GM23338 (cell line): ENCODE measurements around the gene ANKRD50. TPM values are rescaled to one million over a fixed set of nuclear protein-coding genes. Genes with fewer than 3 reads are reported as not detected.

Experiments
- ATAC-seq: fragments of 200-7000 bp; cut with Tn5 transposase; 3 replicates; pipeline ENCODE4 v1.9.1; 2020
- DNase-seq: peaks from one replicate; pipeline ENCODE4 v3.0.0-alpha.2; 2015; ENCODE audit warnings: low spot score
- H2AFZ ChIP-seq: fragments of 200-600 bp; sonication (generic); 2 replicates; pipeline ENCODE4 v1.8.0; 2016; ENCODE audit warnings: antibody characterized with exemption, mild to moderate bottlenecking, moderate library complexity
- H3F3A ChIP-seq: fragments of 200-600 bp; sonication (generic); replicated peaks from 2 replicates; pipeline ENCODE4 v1.8.0; 2017; ENCODE audit warnings: antibody characterized with exemption, mixed run types, low read depth
- H3K27ac ChIP-seq: fragments of 200-600 bp; sonication (generic); 2 replicates; pipeline ENCODE4 v1.6.1; 2016; ENCODE audit warnings: low read depth
- H3K27me3 ChIP-seq: fragments of 200-600 bp; sonication (generic); 2 replicates; pipeline ENCODE4 v1.8.0; 2016; ENCODE audit warnings: mild to moderate bottlenecking, mixed run types, moderate library complexity; ENCODE audit not compliant: insufficient read depth
- H3K36me3 ChIP-seq: fragments of 200-600 bp; sonication (generic); 2 replicates; pipeline ENCODE4 v1.8.0; 2016; ENCODE audit warnings: mild to moderate bottlenecking; ENCODE audit not compliant: insufficient read depth
- H3K4me1 ChIP-seq: fragments of 200-600 bp; sonication (generic); 2 replicates; pipeline ENCODE4 v1.8.0; 2016; ENCODE audit warnings: mild to moderate bottlenecking, moderate library complexity; ENCODE audit not compliant: insufficient read depth
- H3K4me2 ChIP-seq: fragments of 200-600 bp; sonication (generic); 2 replicates; pipeline ENCODE4 v1.7.1; 2017; ENCODE audit warnings: mixed run types
- H3K4me3 ChIP-seq: fragments of 200-600 bp; sonication (generic); 2 replicates; pipeline ENCODE4 v1.6.1; 2016; ENCODE audit warnings: mixed run types
- H3K79me2 ChIP-seq: fragments of 200-600 bp; sonication (generic); replicated peaks from 2 replicates; pipeline ENCODE4 v1.8.0; 2017; ENCODE audit warnings: mild to moderate bottlenecking; ENCODE audit not compliant: insufficient read depth
- H3K9me2 ChIP-seq: fragments of 200-600 bp; sonication (generic); 2 replicates; pipeline ENCODE4 v1.8.0; 2017; ENCODE audit not compliant: insufficient read depth
- H4K20me1 ChIP-seq: fragments of 200-600 bp; sonication (generic); replicated peaks from 2 replicates; pipeline ENCODE4 v1.8.0; 2017; ENCODE audit warnings: mild to moderate bottlenecking; ENCODE audit not compliant: insufficient read depth
- H3K27ac Mint-ChIP-seq: 2 replicates; pipeline ENCODE4 v1.8.0; 2020; ENCODE audit warnings: inconsistent platforms, mild to moderate bottlenecking, moderate library complexity, mixed read lengths
- H3K27me3 Mint-ChIP-seq: 3 replicates; pipeline ENCODE4 v1.8.0; 2022; ENCODE audit warnings: low read depth, mild to moderate bottlenecking, moderate library complexity, mixed read lengths, inconsistent platforms; ENCODE audit not compliant: insufficient read depth, poor library complexity
- H3K36me3 Mint-ChIP-seq: 3 replicates; pipeline ENCODE4 v1.8.0; 2021; ENCODE audit warnings: low read depth, mild to moderate bottlenecking, inconsistent platforms, moderate library complexity, mixed read lengths
- H3K4me1 Mint-ChIP-seq: 3 replicates; pipeline ENCODE4 v1.8.0; 2020; ENCODE audit warnings: mild to moderate bottlenecking, inconsistent platforms, mixed read lengths
- H3K4me3 Mint-ChIP-seq: 3 replicates; pipeline ENCODE4 v1.8.0; 2021; ENCODE audit warnings: moderate library complexity, mild to moderate bottlenecking, inconsistent platforms, mixed read lengths
- H3K9me3 Mint-ChIP-seq: 3 replicates; pipeline ENCODE4 v1.8.0; 2020; ENCODE audit warnings: moderate library complexity, mild to moderate bottlenecking, inconsistent platforms, mixed read lengths
- CREB1 ChIP-seq: fragments of 250-450 bp; sonication (Bioruptor Pico); IDR thresholded peaks from 2 replicates; pipeline ENCODE4 v1.5.0; 2020; ENCODE audit warnings: low read depth, mild to moderate bottlenecking, moderate library complexity
- EZH2 ChIP-seq: fragments of 200-600 bp; sonication (generic); IDR thresholded peaks from one replicate; pipeline ENCODE4 v1.8.0; 2017; ENCODE audit warnings: antibody characterized with exemption, mild to moderate bottlenecking, low read depth; ENCODE audit not compliant: unreplicated experiment
- EZH2phosphoT487 ChIP-seq: fragments of 200-600 bp; sonication (generic); IDR thresholded peaks from one replicate; pipeline ENCODE4 v1.8.1; 2018; ENCODE audit warnings: antibody characterized with exemption; ENCODE audit not compliant: unreplicated experiment
- JUNB ChIP-seq: IDR thresholded peaks from one replicate; pipeline ENCODE4 v1.6.1; 2016; ENCODE audit warnings: antibody characterized with exemption; ENCODE audit not compliant: unreplicated experiment
- NANOG ChIP-seq: IDR thresholded peaks from 2 replicates; pipeline ENCODE4 v1.6.1; 2016; ENCODE audit warnings: antibody characterized with exemption, borderline replicate concordance
- POLR2AphosphoS5 ChIP-seq: IDR thresholded peaks from 2 replicates; pipeline ENCODE4 v1.6.1; 2016; ENCODE audit warnings: antibody characterized with exemption, low read depth
- STAT1 ChIP-seq: IDR thresholded peaks from one replicate; pipeline ENCODE4 v1.6.1; 2016; ENCODE audit warnings: antibody characterized with exemption; ENCODE audit not compliant: unreplicated experiment
- ZNF114 ChIP-seq: fragments of 250-450 bp; sonication (Bioruptor Pico); IDR thresholded peaks from 2 replicates; pipeline ENCODE4 v1.5.0; 2020; ENCODE audit warnings: mild to moderate bottlenecking, moderate library complexity
- ZNF331 ChIP-seq: fragments of 250-450 bp; sonication (Bioruptor Pico); IDR thresholded peaks from 2 replicates; pipeline ENCODE4 v1.5.0; 2020; ENCODE audit warnings: low read depth, mild to moderate bottlenecking, moderate library complexity
- polyA plus RNA-seq: library from polyadenylated mRNA; unstranded; fragments of >200 nt; fragmentation: Nextera tagmentation; extraction: Ambion mirVana; gene quantifications from 2 replicates; pipeline ENCODE4 v1.2.1, GENCODE V29; 2016
- total RNA-seq: library from RNA; depleted of rRNA; stranded (reverse); fragments of >200 nt; shearing (Covaris generic); gene quantifications from 2 replicates; pipeline ENCODE4 v1.2.3, GENCODE V29; 2014
- TF ChIP-seq, protein P1 (sequence below): IDR thresholded peaks from one replicate; pipeline ENCODE4 v1.6.1; 2018; ENCODE audit warnings: antibody characterized with exemption; ENCODE audit not compliant: unreplicated experiment
- TF ChIP-seq, protein P2 (sequence below), 2 experiments: fragments of 200-600 bp in 1 of 2; sonication (generic) in 1 of 2; conservative IDR thresholded peaks; 2 replicates each; pipeline versions ENCODE4 v1.5.1 to v1.6.1; 2016 to 2017; ENCODE audit warnings: antibody characterized with exemption in 2 of 2, low read depth in 2 of 2, mild to moderate bottlenecking in 2 of 2, moderate library complexity in 1 of 2
- TF ChIP-seq, protein P3 (sequence below): fragments of 250-450 bp; sonication (Bioruptor Pico); IDR thresholded peaks from 2 replicates; pipeline ENCODE4 v1.5.0; 2020; ENCODE audit warnings: mild to moderate bottlenecking, moderate library complexity
- TF ChIP-seq, protein P4 (sequence below): IDR thresholded peaks from 2 replicates; pipeline ENCODE4 v1.6.1; 2016; ENCODE audit warnings: antibody characterized with exemption

ANKRD50 gene
- total and polyA plus RNA-seq, 2 experiments from 2014 or later, result 5.9 to 27.6 TPM

DNA sequence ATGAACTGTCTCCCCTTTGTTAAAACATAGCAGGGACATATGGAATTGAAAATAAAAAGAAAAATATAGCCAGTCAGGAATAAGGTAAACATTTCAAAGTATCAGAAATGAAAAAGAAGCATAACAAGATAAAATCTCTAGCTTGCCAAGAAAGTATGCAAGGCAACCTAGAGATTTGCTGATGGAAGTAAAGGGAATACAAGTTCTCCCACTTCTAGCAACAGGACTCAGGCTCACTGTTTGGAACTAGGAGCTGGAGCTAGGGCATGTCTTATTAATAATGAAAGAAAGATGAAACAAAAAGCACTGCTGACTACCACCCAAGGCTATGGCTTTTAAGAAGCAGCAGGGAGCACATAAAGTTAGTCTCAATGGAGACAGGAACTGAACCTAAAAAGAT is 18.2 kb downstream of the ANKRD50 start:
- peaks cover 24% of the 10 kb centered on the region for H3K4me1 Mint-ChIP-seq

More for the DNA sequence above, 18.2 kb downstream of the ANKRD50 start:
- no peak overlapping the region for H2AFZ ChIP-seq
- Mint-ChIP-seq H3K27ac (peak overlapping the region; percentile 35; the same call in 1 of the 2 replicates), H3K4me3 (no peak overlapping the region), H3K36me3 (peaks cover 59% of the 10 kb centered on the region), H3K9me3 (peaks cover 18% of the 10 kb centered on the region), H3K27me3 (no peaks in the 10 kb centered on the region)
- 0 out of 2 replicates have a peak, but pooled peaks cover 5% of the 10 kb centered on the region for H3K36me3 ChIP-seq
- H3K9me2 ChIP-seq, result no peaks in the 10 kb centered on the region
- H3K4me1 ChIP-seq, result peaks cover 17% of the 10 kb centered on the region; the same call in 1 of the 2 replicates
- no peaks in the 10 kb centered on the region for H3K27me3 ChIP-seq
- H3K4me3 ChIP-seq, result no peak overlapping the region
- DNase-seq (no peak), ATAC-seq (no peak)
- TF ChIP-seq, protein P1, sequence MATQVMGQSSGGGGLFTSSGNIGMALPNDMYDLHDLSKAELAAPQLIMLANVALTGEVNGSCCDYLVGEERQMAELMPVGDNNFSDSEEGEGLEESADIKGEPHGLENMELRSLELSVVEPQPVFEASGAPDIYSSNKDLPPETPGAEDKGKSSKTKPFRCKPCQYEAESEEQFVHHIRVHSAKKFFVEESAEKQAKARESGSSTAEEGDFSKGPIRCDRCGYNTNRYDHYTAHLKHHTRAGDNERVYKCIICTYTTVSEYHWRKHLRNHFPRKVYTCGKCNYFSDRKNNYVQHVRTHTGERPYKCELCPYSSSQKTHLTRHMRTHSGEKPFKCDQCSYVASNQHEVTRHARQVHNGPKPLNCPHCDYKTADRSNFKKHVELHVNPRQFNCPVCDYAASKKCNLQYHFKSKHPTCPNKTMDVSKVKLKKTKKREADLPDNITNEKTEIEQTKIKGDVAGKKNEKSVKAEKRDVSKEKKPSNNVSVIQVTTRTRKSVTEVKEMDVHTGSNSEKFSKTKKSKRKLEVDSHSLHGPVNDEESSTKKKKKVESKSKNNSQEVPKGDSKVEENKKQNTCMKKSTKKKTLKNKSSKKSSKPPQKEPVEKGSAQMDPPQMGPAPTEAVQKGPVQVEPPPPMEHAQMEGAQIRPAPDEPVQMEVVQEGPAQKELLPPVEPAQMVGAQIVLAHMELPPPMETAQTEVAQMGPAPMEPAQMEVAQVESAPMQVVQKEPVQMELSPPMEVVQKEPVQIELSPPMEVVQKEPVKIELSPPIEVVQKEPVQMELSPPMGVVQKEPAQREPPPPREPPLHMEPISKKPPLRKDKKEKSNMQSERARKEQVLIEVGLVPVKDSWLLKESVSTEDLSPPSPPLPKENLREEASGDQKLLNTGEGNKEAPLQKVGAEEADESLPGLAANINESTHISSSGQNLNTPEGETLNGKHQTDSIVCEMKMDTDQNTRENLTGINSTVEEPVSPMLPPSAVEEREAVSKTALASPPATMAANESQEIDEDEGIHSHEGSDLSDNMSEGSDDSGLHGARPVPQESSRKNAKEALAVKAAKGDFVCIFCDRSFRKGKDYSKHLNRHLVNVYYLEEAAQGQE, result no peak
- TF ChIP-seq CREB1 (CRISPR knock-in tag), result no peak
- TF ChIP-seq ZNF114 (CRISPR knock-in tag), result no peak
- TF ChIP-seq ZNF331, result no peak
- TF ChIP-seq NANOG, result no peak
- TF ChIP-seq, protein P2, sequence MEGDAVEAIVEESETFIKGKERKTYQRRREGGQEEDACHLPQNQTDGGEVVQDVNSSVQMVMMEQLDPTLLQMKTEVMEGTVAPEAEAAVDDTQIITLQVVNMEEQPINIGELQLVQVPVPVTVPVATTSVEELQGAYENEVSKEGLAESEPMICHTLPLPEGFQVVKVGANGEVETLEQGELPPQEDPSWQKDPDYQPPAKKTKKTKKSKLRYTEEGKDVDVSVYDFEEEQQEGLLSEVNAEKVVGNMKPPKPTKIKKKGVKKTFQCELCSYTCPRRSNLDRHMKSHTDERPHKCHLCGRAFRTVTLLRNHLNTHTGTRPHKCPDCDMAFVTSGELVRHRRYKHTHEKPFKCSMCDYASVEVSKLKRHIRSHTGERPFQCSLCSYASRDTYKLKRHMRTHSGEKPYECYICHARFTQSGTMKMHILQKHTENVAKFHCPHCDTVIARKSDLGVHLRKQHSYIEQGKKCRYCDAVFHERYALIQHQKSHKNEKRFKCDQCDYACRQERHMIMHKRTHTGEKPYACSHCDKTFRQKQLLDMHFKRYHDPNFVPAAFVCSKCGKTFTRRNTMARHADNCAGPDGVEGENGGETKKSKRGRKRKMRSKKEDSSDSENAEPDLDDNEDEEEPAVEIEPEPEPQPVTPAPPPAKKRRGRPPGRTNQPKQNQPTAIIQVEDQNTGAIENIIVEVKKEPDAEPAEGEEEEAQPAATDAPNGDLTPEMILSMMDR (conservative IDR thresholded peaks at IDR 0.05; ENCODE audit: low read depth in 2 of 2), result no peak
- TF ChIP-seq EZH2, result no peak
- TF ChIP-seq, protein P3, sequence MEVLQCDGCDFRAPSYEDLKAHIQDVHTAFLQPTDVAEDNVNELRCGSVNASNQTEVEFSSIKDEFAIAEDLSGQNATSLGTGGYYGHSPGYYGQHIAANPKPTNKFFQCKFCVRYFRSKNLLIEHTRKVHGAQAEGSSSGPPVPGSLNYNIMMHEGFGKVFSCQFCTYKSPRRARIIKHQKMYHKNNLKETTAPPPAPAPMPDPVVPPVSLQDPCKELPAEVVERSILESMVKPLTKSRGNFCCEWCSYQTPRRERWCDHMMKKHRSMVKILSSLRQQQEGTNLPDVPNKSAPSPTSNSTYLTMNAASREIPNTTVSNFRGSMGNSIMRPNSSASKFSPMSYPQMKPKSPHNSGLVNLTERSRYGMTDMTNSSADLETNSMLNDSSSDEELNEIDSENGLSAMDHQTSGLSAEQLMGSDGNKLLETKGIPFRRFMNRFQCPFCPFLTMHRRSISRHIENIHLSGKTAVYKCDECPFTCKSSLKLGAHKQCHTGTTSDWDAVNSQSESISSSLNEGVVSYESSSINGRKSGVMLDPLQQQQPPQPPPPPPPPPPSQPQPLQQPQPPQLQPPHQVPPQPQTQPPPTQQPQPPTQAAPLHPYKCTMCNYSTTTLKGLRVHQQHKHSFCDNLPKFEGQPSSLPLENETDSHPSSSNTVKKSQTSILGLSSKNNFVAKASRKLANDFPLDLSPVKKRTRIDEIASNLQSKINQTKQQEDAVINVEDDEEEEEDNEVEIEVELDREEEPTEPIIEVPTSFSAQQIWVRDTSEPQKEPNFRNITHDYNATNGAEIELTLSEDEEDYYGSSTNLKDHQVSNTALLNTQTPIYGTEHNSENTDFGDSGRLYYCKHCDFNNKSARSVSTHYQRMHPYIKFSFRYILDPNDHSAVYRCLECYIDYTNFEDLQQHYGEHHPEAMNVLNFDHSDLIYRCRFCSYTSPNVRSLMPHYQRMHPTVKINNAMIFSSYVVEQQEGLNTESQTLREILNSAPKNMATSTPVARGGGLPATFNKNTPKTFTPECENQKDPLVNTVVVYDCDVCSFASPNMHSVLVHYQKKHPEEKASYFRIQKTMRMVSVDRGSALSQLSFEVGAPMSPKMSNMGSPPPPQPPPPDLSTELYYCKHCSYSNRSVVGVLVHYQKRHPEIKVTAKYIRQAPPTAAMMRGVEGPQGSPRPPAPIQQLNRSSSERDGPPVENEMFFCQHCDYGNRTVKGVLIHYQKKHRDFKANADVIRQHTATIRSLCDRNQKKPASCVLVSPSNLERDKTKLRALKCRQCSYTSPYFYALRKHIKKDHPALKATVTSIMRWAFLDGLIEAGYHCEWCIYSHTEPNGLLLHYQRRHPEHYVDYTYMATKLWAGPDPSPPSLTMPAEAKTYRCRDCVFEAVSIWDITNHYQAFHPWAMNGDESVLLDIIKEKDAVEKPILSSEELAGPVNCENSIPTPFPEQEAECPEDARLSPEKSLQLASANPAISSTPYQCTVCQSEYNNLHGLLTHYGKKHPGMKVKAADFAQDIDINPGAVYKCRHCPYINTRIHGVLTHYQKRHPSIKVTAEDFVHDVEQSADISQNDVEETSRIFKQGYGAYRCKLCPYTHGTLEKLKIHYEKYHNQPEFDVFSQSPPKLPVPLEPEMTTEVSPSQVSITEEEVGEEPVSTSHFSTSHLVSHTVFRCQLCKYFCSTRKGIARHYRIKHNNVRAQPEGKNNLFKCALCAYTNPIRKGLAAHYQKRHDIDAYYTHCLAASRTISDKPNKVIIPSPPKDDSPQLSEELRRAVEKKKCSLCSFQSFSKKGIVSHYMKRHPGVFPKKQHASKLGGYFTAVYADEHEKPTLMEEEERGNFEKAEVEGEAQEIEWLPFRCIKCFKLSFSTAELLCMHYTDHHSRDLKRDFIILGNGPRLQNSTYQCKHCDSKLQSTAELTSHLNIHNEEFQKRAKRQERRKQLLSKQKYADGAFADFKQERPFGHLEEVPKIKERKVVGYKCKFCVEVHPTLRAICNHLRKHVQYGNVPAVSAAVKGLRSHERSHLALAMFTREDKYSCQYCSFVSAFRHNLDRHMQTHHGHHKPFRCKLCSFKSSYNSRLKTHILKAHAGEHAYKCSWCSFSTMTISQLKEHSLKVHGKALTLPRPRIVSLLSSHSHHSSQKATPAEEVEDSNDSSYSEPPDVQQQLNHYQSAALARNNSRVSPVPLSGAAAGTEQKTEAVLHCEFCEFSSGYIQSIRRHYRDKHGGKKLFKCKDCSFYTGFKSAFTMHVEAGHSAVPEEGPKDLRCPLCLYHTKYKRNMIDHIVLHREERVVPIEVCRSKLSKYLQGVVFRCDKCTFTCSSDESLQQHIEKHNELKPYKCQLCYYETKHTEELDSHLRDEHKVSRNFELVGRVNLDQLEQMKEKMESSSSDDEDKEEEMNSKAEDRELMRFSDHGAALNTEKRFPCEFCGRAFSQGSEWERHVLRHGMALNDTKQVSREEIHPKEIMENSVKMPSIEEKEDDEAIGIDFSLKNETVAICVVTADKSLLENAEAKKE (CRISPR knock-in tag), result no peak
- TF ChIP-seq STAT1, result no peak
- TF ChIP-seq EZH2phosphoT487, result no peak
- no peak for TF ChIP-seq JUNB
- no peak for TF ChIP-seq POLR2AphosphoS5
- TF ChIP-seq, protein P4, sequence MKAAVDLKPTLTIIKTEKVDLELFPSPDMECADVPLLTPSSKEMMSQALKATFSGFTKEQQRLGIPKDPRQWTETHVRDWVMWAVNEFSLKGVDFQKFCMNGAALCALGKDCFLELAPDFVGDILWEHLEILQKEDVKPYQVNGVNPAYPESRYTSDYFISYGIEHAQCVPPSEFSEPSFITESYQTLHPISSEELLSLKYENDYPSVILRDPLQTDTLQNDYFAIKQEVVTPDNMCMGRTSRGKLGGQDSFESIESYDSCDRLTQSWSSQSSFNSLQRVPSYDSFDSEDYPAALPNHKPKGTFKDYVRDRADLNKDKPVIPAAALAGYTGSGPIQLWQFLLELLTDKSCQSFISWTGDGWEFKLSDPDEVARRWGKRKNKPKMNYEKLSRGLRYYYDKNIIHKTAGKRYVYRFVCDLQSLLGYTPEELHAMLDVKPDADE, result no peak
- no peaks in the 10 kb centered on the region for H3F3A ChIP-seq
- H4K20me1 ChIP-seq, result 0 out of 2 replicates have a peak, but pooled peaks cover 3% of the 10 kb centered on the region
- H3K4me2 ChIP-seq, result 0 out of 2 replicates have a peak overlapping the region, but pooled peaks have one; percentile 19
- H3K79me2 ChIP-seq, result peaks cover 99% of the 10 kb centered on the region
- no peak overlapping the region for H3K27ac ChIP-seq
